GM18511 (cell line): Measurements from ENCODE around the gene GDPD3.

Experiments used
- ATAC-seq: cut with Tn5 transposase; IDR thresholded peaks from one replicate; pipeline ENCODE4 v1.9.1; 2021; ENCODE audit warnings: mild to moderate bottlenecking, moderate library complexity; ENCODE audit not compliant: unreplicated experiment

GDPD3 gene

DNA sequence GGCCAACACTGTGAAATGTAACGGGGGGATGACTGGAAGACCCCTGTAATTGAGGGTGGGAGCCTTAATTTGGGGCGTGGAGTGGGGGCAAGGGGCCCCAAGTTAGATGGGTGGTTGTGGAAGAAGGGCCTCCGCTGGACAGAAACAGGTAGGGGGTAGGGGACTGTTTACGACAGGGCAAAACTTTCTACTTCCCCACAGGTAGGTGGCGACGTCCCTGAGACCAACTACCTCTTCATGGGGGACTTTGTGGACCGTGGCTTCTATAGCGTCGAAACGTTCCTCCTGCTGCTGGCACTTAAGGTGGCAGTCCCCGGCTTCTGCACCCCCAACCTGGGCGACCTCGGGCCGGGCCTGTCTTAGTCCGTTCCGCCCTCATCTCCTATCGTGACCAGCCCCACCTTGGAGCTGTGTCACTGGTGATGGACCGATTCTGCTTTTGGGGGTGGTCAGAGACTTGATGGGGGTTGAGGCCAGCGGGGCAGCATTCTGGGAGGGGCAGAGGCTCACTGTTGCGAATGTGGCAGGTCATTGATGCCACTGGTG lies 30.7 kb downstream of the GDPD3 start:
- ATAC-seq = no peak

GRCh38 chr16:30079480-30079879 lies 33.9 kb downstream of the GDPD3 start:
- no peak for ATAC-seq

GRCh38 chr16:30078744-30079143 lies 34.6 kb downstream of the GDPD3 start:
- ATAC-seq = no peak

- ATAC-seq = no peak
Measured at GRCh38 chr16:30077656-30078055, 35.7 kb downstream of the GDPD3 start.

GRCh38 chr16:30076276-30076791 lies 37.0 kb downstream of the GDPD3 start:
- peak; percentile 28 for ATAC-seq

DNA sequence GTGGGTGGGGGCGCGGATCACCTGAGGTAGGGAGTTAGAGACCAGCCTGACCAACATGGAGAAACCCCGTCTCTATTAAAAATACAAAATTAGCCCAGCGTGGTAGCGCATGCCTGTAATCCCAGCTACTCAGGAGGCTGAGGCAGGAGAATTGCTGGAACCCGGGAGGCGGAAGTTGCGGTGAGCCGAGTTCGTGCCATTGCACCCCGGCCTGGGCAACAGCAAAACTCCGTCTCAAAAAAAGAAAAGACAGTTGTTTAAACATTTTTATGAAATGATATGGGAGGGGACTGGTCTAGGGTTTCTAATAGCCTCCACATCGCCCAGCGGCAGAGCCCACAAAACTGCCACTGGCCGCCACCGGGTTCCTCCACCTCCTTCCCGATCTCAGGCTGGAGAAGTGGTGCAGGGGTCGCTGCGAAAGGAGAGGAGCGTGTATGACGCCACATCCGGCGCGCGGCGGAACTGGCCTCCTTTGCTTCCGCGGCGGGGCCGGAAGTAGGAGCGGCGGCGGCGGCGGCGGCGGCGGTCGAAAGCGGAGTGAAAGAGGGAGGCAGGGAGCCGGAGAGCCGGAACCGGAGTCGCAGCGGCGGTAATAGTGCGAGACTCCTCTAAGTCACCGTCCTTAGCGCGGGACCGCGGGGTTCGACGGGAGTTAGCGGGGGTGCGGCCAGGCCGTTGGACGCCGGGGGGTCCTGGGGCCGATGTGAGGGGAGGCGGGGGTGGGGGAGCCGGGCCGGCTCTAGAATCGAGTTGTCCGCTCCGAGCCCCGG lies 37.6 kb downstream of the GDPD3 start, which contains the start of gene PPP4C:
PPP4C (plus strand) TSS at position 492 of the 773 bp plus-strand sequence. CDS start 384 bp downstream, outside the sequence.
- ATAC-seq = peak; percentile 83

GRCh38 chr16:30070490-30070889 lies 42.8 kb downstream of the GDPD3 start:
- ATAC-seq = no peak

GRCh38 chr16:30069611-30070462 lies 43.5 kb downstream of the GDPD3 start:
- ATAC-seq = no peak

GRCh38 chr16:30068750-30069610 lies 44.4 kb downstream of the GDPD3 start:
- no peak for ATAC-seq

DNA sequence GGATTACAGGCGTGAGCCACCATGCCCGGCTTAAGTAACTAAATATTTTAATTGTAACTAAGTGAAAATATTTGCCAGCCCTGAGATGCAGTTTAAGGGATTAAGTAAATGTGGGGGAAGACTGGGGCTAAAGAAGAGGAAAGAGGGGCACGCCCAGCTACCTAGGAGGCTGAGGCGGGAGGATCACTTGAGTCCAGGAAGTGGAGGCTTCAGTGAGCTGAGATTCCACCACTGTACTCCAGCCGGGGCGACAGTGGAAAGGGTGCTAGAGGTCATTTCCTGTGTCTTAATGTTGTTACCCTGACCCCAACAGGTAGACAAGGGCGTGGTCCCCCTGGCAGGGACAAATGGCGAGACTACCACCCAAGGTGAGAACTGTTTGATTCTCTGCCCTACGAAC lies 45.0 kb downstream of the GDPD3 start:
- no peak for ATAC-seq

GRCh38 chr16:30067584-30067916 lies 45.8 kb downstream of the GDPD3 start:
- no peak for ATAC-seq

- ATAC-seq = no peak
Measured at GRCh38 chr16:30066761-30067583, 46.4 kb downstream of the GDPD3 start.

- ATAC-seq = peak; percentile 5
Measured at GRCh38 chr16:30065943-30066760, 47.2 kb downstream of the GDPD3 start.

DNA sequence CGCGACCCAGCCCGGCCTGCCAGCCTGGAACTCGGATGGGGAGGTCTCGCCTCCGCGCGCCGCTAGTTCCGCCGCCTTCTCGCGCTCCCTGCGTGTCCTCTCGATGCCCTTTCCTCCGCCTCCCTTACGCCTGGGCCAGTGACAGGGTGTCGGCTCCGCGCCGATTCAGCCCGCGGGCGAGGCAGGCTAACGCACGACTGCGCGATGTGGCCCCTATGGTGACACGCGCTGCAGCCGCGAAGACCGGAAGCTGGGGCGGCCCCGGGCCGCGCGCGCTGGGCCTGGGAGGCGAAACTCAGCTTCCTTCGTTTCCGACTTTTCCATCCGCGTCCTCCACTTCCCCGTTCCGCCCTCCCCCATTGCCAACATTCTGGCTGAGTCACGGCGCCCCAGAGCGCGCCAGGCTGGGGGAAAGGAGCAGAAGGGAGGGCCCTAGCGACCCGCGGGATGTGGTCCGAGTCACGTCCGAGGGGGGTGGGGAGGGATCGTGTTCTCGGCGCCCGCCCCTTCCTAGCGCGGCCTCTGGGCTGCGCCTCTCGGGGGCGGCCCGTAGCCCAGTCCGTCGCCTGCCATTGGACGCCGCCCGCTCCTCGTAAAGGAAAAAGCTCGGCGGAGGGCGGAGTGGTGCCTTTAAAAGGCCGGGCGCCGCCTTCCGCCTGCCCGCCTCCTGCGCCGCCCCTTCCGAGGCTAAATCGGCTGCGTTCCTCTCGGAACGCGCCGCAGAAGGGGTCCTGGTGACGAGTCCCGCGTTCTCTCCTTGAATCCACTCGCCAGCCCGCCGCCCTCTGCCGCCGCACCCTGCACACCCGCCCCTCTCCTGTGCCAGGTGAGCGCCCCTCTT lies 48.0 kb downstream of the GDPD3 start, which contains the start of gene ALDOA:
ALDOA (plus strand) TSS at position 659 of the 841 bp plus-strand sequence. CDS start 1,138 bp downstream, outside the sequence.
- ATAC-seq = peak; percentile 83

GRCh38 chr16:30064729-30065101 lies 48.6 kb downstream of the GDPD3 start:
- no peak for ATAC-seq

DNA sequence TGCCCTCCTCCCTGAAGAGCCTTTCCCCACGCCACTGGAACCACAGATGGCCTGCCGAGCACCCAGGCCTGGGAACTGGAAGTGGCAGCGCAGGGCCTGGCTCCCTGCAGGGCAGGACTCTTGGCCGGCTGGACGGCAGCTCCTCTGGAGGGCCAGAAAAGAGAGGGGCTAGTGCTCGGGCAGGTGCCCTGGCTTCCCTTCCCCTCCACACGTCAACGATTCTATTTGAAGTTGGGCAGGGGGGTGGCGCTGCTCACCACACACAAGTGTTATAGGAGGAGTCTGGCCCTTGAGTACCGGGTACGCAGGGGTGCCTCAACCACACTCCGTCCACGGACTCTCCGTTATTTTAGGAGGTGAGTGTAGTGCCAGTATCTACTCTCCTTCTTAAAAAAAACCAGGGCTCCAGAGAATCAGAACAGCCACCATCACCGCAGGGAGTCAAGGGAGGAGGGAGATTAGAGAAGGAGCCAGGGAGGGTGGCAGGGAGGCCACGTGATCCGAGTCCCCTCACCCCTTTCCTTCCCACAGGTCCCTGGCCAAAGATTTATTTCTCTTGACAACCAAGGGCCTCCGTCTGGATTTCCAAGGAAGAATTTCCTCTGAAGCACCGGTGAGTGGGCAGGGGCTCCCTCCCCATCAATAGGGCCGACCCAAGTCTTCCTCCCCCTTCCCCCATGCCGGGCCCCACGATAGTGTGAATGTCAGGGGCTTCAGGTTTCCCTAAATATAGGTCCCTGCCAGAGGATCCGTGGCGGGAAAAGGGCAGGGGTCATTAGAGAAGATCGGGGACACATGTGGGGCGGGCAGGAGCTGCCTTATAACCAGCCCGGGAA lies 49.2 kb downstream of the GDPD3 start:
- ATAC-seq = peak; percentile 36
